Measurements from ENCODE around the gene C1orf226.
"Not testable (repeated sequence)": the region's sequence is repeated elsewhere in the genome, so short reads cannot be mapped to it uniquely, and the experiment has no call there.

The C1orf226 gene

GRCh38 chr1:162381383-162381782 is at the start of gene C1orf226:
TSS of gene C1orf226 (plus strand) at chr1:162381728. CDS start at chr1:162381902, 174 bp downstream.
- no peak for DNase-seq (ENCODE audit: low spot score)

DNA sequence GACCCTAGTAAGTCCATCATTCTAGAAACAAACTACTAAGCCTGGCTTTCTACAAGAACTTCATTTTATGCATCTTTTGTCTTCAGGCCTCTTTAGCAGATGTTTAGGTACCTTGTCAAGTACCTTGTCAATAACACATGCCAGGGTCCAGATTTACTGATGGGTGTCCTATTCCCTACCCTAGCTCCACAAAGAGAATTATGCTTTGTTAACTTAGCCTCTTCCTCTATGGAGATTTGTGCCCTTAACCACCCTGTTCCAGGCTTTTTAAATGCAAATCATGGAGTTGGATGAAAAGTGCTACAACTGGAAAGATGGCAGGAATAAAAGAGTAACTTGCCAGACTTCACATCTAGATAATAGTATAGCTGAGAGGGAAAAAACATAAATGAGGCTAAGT is 47.5 kb upstream of the C1orf226 start:
- DNase-seq (ENCODE audit: low spot score): no peak

DNA sequence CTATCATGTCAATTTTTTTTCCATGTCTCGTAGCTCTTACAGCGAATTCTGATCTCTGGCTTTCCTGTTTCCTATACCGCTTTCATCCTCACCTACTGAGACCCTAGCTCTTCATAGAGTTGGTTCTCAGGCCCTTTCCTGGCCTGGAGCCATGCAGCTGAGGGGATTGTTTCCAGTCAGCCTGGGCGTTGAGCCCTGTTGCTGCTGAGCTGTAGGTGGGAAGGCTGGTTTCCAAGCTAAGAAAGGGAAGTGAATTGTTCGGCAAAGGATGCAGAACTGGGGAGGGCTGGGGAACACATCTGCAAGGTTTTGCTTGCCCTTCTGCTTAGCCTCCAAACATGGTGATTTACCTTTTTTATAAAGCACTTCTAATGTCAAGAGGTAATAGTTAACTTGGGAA is 46.4 kb upstream of the C1orf226 start:
- DNase-seq (ENCODE audit: low spot score): no peak

DNA sequence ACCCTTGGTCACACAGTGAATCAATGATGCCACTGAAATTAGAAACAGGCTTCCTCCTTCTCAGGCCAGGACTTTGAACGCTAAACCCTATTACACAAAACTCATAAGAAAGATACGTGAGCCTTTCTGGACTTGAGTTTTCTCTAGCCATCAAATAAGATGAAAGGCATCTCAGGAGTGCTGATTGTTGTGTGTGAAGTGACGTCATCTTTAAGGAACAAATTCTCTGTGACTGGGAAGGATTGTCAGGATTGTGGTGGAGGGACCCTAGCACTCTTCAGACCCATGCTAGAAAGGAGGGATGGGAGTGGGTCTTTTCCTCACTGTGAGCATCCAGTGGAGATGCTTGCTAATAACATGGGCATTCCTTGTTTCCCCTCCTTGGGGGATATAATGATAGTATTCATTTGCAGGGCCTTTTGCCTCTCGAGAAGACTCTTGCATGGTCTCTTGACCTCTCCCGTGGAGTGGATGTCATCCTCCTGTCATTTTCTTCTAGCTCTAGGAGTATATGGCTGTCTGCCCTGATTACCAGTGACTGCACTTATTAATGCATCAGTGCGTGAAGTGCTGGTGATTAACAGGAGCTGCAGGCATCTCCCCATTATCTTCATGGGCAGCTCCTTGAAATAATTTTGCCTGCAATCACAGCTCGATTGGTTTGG is 44.8 kb upstream of the C1orf226 start:
- DNase-seq (ENCODE audit: low spot score): no peak

GRCh38 chr1:162342452-162342983 is 39.0 kb upstream of the C1orf226 start:
- no peak for DNase-seq (ENCODE audit: low spot score)

DNA sequence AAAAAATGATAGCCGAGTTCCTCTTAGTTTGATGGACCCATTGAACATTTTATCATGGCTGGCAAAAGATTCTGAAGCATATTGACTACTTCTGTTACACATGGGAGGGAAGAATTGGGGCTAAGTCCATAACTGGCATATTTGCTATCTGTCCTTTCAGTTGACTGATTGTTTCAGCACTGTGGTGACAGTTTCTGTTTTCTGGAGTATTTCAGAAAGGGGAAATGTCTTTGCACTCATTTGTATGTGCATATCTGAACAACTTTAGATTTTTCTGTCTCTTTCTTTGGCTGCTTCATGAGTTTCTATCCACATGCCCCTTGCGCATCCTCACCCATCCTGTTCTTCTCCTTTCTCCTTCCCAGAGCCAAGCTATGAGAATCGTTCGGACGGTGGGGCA is 38.1 kb upstream of the C1orf226 start:
- no peak for DNase-seq (ENCODE audit: low spot score)

DNA sequence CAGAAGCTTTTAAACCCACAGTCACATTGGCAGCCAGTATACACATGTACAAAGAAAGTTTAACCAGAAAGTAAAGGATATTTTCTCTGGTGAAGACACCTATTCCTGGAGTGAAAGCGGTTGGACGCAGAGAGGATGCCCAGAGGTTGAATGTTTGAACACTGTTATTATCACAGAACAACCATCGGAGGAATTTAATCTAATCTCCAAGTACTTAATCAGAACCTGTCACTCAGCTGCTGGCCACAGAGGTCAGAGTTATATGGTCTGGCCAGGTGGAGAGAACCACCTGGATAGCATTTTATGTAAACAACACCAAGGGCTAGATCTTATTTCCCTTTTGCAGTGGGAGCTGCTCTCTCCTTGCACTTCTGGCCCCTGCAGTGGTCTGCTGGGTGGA is 34.2 kb upstream of the C1orf226 start:
- no peak for DNase-seq (ENCODE audit: low spot score)

DNA sequence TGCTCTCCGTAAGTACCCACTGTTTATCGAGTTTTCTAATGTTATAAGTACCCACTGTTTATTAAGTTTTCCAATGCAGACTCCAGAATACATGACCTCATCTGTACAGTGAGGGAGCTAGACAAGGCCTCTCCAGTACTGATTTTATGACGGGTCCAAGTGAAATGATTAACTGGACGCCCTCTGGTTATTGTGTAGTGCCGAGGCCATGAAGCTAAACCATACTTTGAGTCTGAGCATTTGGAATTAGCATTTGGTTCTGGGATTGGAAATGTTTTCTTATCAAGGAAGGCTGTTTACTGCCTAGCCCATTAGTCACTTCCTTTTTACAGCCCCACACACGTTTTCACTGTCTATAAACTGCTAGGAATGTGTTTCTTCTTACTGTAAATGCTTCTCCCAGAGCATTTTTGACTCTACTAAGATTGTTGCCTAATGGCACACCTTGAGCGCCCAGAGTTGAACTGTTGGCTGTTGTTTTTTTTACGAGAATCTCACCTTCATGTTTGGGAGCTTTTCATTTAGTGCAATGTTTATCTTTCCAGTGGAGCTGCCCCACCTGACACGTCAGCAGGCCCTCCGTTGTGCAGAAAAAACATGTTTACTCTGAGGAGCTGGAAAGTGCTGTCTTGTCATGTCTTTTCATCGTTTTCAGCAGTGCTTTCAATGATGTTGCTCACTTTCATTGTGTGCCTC is 31.7 kb upstream of the C1orf226 start:
- DNase-seq (ENCODE audit: low spot score): no peak

DNA sequence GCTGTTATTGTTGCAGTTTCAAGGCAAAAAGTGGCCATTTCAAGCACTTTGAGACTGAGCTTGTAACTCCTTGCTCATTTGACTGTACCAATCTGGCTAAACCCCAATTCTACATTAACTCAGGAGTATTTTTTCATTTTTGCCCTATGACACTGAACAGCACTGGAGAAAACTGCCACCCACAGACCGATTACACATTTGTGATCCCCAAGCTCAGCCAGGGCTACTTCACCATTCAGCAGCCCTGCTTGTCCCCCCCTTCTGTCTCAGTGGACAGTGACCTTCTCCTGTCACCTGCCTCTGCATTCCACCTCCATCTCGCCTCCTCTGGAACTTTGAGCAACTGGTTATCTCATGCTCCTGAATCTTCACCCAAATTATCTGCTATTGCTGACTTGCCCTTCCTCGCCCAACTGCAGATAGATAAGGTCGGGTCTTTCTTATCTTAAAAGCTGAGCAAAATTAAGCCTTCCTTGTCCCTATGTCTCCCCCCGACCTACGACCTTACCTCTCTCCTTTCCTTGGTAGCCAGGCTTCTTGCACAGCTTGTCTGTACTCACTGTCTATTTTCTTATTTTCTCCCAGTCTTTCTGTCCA is 30.2 kb upstream of the C1orf226 start:
- DNase-seq (ENCODE audit: low spot score): no peak

DNA sequence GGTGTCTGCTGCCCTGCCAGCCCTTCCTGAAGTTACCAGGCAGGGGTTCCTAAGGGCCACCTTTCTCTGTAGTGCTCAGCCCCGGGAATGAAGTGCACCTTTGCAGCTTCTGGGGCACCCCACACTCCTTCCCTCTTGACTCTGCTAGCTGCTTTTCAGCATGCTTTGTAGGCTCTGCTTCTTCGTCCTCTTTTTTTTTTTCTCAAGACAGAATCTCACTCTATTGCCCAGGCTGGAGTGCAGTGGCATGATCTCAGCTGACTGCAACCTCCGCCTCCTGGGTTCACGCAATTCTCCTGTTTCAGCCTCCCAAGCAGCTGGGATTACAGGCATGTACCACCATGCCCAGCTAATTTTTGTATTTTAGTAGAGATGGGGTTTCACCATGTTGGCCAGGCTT is 29.7 kb upstream of the C1orf226 start:
- not testable (repeated sequence) for DNase-seq (ENCODE audit: low spot score)

DNA sequence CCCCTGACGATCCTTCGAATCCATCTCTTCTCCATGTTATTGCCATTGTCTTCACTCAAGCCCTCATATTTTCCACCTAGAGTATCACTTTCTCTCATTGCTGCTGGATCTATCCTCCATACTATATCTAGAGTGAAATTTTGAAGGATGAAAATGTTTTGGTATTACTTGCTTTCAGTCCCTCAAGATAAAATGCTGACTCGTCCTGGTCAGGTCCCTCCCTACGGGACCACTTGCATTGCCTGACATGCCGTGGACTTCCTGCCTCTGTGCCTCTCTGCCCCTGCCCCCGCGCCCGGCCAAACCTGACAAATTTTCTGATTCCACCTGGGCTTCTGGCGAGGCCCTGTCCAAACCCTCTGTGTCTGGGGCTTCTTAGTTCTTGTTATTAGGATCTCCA is 28.4 kb upstream of the C1orf226 start:
- no peak for DNase-seq (ENCODE audit: low spot score)

GRCh38 chr1:162353702-162354101 is 27.8 kb upstream of the C1orf226 start:
- no peak for DNase-seq (ENCODE audit: low spot score)

GRCh38 chr1:162357681-162358266 is 23.8 kb upstream of the C1orf226 start:
- no peak for DNase-seq (ENCODE audit: low spot score)

DNA sequence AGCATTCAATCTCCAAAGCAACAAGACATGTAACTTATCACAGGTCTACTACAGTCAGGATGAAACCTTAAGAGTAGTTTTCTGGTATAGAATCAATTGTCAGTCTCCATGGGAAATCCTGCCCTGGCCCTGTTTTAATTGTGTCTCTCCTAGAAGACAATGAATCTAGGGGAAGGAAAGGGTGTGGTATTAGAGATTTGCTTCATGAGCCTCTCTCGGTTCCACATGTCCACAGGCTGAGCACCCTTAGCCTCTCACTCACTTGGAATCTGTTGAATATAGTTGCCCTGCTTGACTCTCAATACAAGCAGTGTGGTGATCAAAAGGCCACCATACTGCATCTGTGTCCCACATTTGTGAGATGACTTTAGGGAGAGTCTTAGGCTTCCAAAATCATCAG is 22.6 kb upstream of the C1orf226 start:
- no peak for DNase-seq (ENCODE audit: low spot score)

- no peak for DNase-seq (ENCODE audit: low spot score)
Observed at GRCh38 chr1:162359523-162360236, 21.8 kb upstream of the C1orf226 start.

GRCh38 chr1:162360237-162360873 is 21.2 kb upstream of the C1orf226 start:
- no peak for DNase-seq (ENCODE audit: low spot score)

- DNase-seq (ENCODE audit: low spot score): no peak
Observed at GRCh38 chr1:162360874-162361260, 20.7 kb upstream of the C1orf226 start.

- DNase-seq (ENCODE audit: low spot score): no peak
Observed at GRCh38 chr1:162361349-162361748, 20.2 kb upstream of the C1orf226 start.

DNA sequence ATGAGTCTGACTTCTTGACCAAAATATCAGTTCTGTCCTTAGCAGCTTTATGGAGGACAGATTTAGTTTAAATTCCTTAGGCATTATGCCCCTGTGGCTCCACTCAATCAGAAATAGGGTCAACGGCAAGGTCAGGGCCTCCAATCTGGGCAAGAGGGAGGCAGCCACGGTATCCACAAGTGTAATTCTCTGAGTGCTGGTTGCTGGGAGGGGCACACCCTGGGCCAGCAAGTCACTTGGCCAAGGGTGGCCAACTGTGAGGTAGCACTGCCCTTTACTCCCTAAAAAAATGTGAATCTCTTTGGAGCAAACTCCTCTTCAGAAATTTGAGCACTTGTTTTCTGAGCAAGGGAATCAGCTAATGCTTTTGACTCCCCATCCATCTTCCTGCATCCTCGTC is 17.7 kb upstream of the C1orf226 start:
- no peak for DNase-seq (ENCODE audit: low spot score)

GRCh38 chr1:162364498-162364897 is 17.0 kb upstream of the C1orf226 start:
- DNase-seq (ENCODE audit: low spot score): no peak

DNA sequence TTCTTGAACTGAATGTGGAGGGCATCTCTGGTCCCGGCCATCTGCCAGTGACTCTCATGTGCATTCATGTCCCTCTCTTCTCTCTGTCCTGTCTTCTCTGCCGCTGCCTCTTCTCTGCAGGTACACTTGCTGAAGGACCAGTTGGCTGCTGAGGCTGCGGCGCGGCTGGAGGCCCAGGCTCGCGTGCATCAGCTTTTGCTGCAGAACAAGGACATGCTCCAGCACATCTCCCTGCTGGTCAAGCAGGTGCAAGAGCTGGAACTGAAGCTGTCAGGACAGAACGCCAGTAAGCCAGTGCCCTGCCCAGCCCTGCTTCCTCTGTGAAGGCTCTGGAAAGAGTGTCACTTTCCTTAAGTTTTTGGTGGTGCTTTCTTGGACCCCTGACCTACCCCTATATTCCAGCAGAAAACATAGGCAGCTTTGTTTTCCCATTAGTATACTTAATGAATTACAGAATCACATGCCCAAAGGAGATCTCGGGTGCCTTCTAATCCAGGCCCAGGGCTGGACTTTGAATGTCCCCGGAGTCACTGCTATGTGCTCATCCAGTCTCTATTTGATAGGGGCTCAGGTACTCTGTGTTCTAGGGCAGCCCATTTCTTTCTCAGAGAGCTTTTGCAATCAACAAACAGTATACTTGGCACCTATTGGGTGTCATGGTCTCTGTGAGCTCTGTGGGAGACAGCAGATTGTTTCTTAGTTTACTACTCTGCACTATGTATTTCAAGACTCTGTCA is 16.1 kb upstream of the C1orf226 start:
- DNase-seq (ENCODE audit: low spot score): no peak

Data from CD4-positive, alpha-beta T cell treated with Interleukin-6 at 100 ng/mL for 8 hours (primary cell).